Hematopoietic multipotent progenitor cell treated with erythropoietin and hydrocortisone succinate and interleukin-3 and kit ligand, for 4 days (in vitro differentiated cells): ENCODE data around the gene RABL3.
A peak's percentile ranks its signal among the peaks of the same experiment; 100 is the strongest.
"Not testable (repeated sequence)": the region's sequence is repeated elsewhere in the genome, so short reads cannot be mapped to it uniquely, and the experiment has no call there.

Experiments
- DNase-seq: peaks from one replicate; pipeline ENCODE4 v3.0.0-alpha.2; 2015

RABL3 gene

GRCh38 chr3:120682095-120682681 lies 60.1 kb downstream of the RABL3 start, which contains the start of gene HGD:
Gene HGD (minus strand): TSS chr3:120682239. CDS start chr3:120682111, 128 bp downstream.
- DNase-seq, result no peak

- no peak for DNase-seq
These were observed 60.7 kb downstream of the RABL3 start for GRCh38 chr3:120681506-120682038.

GRCh38 chr3:120681018-120681417 lies 61.3 kb downstream of the RABL3 start:
- DNase-seq, result no peak

GRCh38 chr3:120680193-120680894 lies 62.0 kb downstream of the RABL3 start:
- no peak for DNase-seq

GRCh38 chr3:120678984-120679383 lies 63.3 kb downstream of the RABL3 start:
- DNase-seq, result no peak

- peak; percentile 86 for DNase-seq
These were observed 63.9 kb downstream of the RABL3 start for GRCh38 chr3:120678331-120678947.

- DNase-seq, result not testable (repeated sequence)
These were observed 65.1 kb downstream of the RABL3 start for GRCh38 chr3:120677193-120677592.

- DNase-seq, result no peak
These were observed 69.2 kb downstream of the RABL3 start for GRCh38 chr3:120673116-120673515.

GRCh38 chr3:120670576-120670975 lies 71.7 kb downstream of the RABL3 start:
- no peak for DNase-seq

GRCh38 chr3:120664926-120665325 lies 77.4 kb downstream of the RABL3 start:
- no peak for DNase-seq

- no peak for DNase-seq
These were observed 80.4 kb downstream of the RABL3 start for GRCh38 chr3:120661945-120662344.

- no peak for DNase-seq
These were observed 81.0 kb downstream of the RABL3 start for GRCh38 chr3:120661106-120661905.

- DNase-seq, result no peak
These were observed 82.5 kb downstream of the RABL3 start for GRCh38 chr3:120659834-120660233.

GRCh38 chr3:120659285-120659684 lies 83.0 kb downstream of the RABL3 start:
- DNase-seq, result no peak

GRCh38 chr3:120652896-120653545 lies 89.3 kb downstream of the RABL3 start:
- no peak for DNase-seq

GRCh38 chr3:120652281-120652680 lies 90.0 kb downstream of the RABL3 start:
- peak; percentile 35 for DNase-seq

GRCh38 chr3:120650311-120650710 lies 92.0 kb downstream of the RABL3 start:
- DNase-seq, result no peak

- DNase-seq, result no peak
These were observed 92.5 kb downstream of the RABL3 start for GRCh38 chr3:120649830-120650233.

- no peak for DNase-seq
These were observed 94.0 kb downstream of the RABL3 start for GRCh38 chr3:120648290-120648689.

GRCh38 chr3:120646771-120647432 lies 95.4 kb downstream of the RABL3 start:
- peak; percentile 50 for DNase-seq

- no peak for DNase-seq
These were observed 97.1 kb downstream of the RABL3 start for GRCh38 chr3:120645083-120645845.
